Body of pancreas (tissue), 4 donors: Measurements from ENCODE around the gene KRT79. TPM values are rescaled to one million over a fixed set of nuclear protein-coding genes. Genes with fewer than 3 reads are reported as not detected.

Experiments
- ATAC-seq: fragments of 150-250 bp; one replicate; pipeline ENCODE4 v1.9.1; 2016
- DNase-seq, 4 donors: peaks; one replicate each; pipeline ENCODE4 v3.0.0-alpha.2; 2019
- H3K27ac ChIP-seq, 4 donors: fragments of 200-600 bp; sonication (generic); 1 replicate in 3 of 4; 2 replicates in 1 of 4; pipeline versions ENCODE4 v1.5.1 to v1.6.1; 2016 to 2019; ENCODE audit warnings: mild to moderate bottlenecking in 1 of 4, mixed read lengths in 1 of 4, moderate library complexity in 1 of 4
- H3K27me3 ChIP-seq, 2 donors: fragments of 200-600 bp; sonication (generic); one replicate each; pipeline ENCODE4 v1.6.0; 2016; ENCODE audit warnings: mild to moderate bottlenecking in 1 of 2
- H3K36me3 ChIP-seq, 2 donors: fragments of 200-600 bp; sonication (generic); replicated peaks in 1 of 2; 2 replicates each; pipeline ENCODE4 v1.5.1; 2016; ENCODE audit warnings: low read depth in 2 of 2; ENCODE audit not compliant: insufficient read depth in 1 of 2
- H3K4me1 ChIP-seq: fragments of 200-600 bp; sonication (generic); one replicate; pipeline ENCODE4 v1.6.0; 2016
- H3K4me3 ChIP-seq, 2 donors: fragments of 200-600 bp; sonication (generic); 1 replicate in 1 of 2; 2 replicates in 1 of 2; pipeline ENCODE4 v1.5.1; 2016 to 2019
- H3K9me3 ChIP-seq, 3 donors: fragments of 200-600 bp; sonication (generic); 1 replicate in 2 of 3; 2 replicates in 1 of 3; pipeline ENCODE4 v1.5.1; 2016
- CTCF ChIP-seq, 7 experiments: fragments of 450-650 bp in 4 of 7; fragments of 200-600 bp in 3 of 7; sonication (generic) in 3 of 7; IDR thresholded peaks; one replicate each; pipeline ENCODE4 v1.5.1; 2016 to 2019; ENCODE audit warnings: antibody characterized with exemption in 7 of 7
- POLR2A ChIP-seq, 3 donors: fragments of 450-650 bp; IDR thresholded peaks; one replicate each; pipeline ENCODE4 v1.6.1; 2016; ENCODE audit warnings: antibody characterized with exemption in 3 of 3, mild to moderate bottlenecking in 2 of 3
- WGBS, 2 donors: methylation state at CpG; one replicate each; pipeline ENCODE4 v1.1.5; 2017; 5-methylcytosine and 5-hydroxymethylcytosine counted together
- intact Hi-C: fragments of 100-400 bp; cut with DNase I; formaldehyde crosslinking; loops from one replicate; pipeline ENCODE4 v1.15.1; 2023
- total RNA-seq, 2 donors: library from RNA; depleted of rRNA; stranded (reverse); fragments of >200 nt; gene quantifications; one replicate each; pipeline ENCODE4 v1.1.0, GENCODE V29; 2016

Gene KRT79
- total RNA-seq, 2 donors from 2014 or later = not detected

GRCh38 chr12:52812073-52812400 lies 22.1 kb downstream of the KRT79 start:
- DNase-seq (no peak), ATAC-seq (no peak)
- Histone ChIP-seq H3K27me3 (no peaks in the 10 kb centered on the region), H3K4me3 (no peak overlapping the region), H3K36me3 (no peaks in the 10 kb centered on the region), H3K27ac (no peak overlapping the region), H3K9me3 (no peaks in the 10 kb centered on the region), H3K4me1 (peaks cover 9% of the 10 kb centered on the region)
- intact Hi-C loops = no loop called here
- 55 to 59% methylated on average over 3 to 4 of the region's 4 CpGs for WGBS, 2 donors
- TF ChIP-seq CTCF (IDR thresholded peaks at IDR 0.05) (no peak), POLR2A (IDR thresholded peaks at IDR 0.05) (no peak)

- Histone ChIP-seq H3K36me3 (no peaks in the 10 kb centered on the region), H3K9me3 (no peaks in the 10 kb centered on the region), H3K4me1 (peaks cover 9% of the 10 kb centered on the region), H3K27me3 (no peaks in the 10 kb centered on the region), H3K4me3 (no peak overlapping the region), H3K27ac (no peak overlapping the region)
- ATAC-seq (no peak), DNase-seq (no peak)
- intact Hi-C loops = no loop called here
- TF ChIP-seq POLR2A (IDR thresholded peaks at IDR 0.05) = no peak
- no peak for TF ChIP-seq CTCF (IDR thresholded peaks at IDR 0.05)
- WGBS, 2 donors = 73 to 81% methylated on average over 7 to 9 of the region's 9 CpGs
Measured at GRCh38 chr12:52811191-52812072, 22.7 kb downstream of the KRT79 start.

GRCh38 chr12:52810554-52810953 lies 23.6 kb downstream of the KRT79 start:
- no peak for ATAC-seq
- no peak for DNase-seq
- intact Hi-C loops = no loop called here

GRCh38 chr12:52809166-52809565 lies 24.9 kb downstream of the KRT79 start:
- Histone ChIP-seq H3K9me3 (no peaks in the 10 kb centered on the region), H3K27me3 (no peaks in the 10 kb centered on the region), H3K4me3 (no peak overlapping the region), H3K27ac (no peak overlapping the region), H3K36me3 (no peaks in the 10 kb centered on the region), H3K4me1 (peaks cover 4% of the 10 kb centered on the region)
- no peak for TF ChIP-seq POLR2A (IDR thresholded peaks at IDR 0.05)
- TF ChIP-seq CTCF (IDR thresholded peaks at IDR 0.05) = no peak
- ATAC-seq = no peak
- intact Hi-C loops = no loop called here
- no peak for DNase-seq
- 66 to 74% methylated on average over 7 of the region's 7 CpGs for whole genome bisulfite sequencing, 2 donors

More at GRCh38 chr12:52810554-52810953, 23.6 kb downstream of the KRT79 start:
- Histone ChIP-seq H3K27ac (no peak overlapping the region), H3K4me3 (no peak overlapping the region), H3K4me1 (peaks cover 9% of the 10 kb centered on the region), H3K36me3 (no peaks in the 10 kb centered on the region), H3K9me3 (no peaks in the 10 kb centered on the region), H3K27me3 (no peaks in the 10 kb centered on the region)
- TF ChIP-seq POLR2A (IDR thresholded peaks at IDR 0.05) (no peak), CTCF (IDR thresholded peaks at IDR 0.05) (no peak)
- WGBS, 2 donors = 67% methylated on average over 5 of the region's 5 CpGs
